Esophagus squamous epithelium (tissue), 4 donors: ENCODE results near the gene LRBA.

ENCODE experiments used
- POLR2A ChIP-seq, 4 donors: fragments of 450-650 bp; IDR thresholded peaks; one replicate each; pipeline ENCODE4 v1.6.1; 2017; ENCODE audit warnings: antibody characterized with exemption in 4 of 4, mild to moderate bottlenecking in 4 of 4, moderate library complexity in 3 of 4
- TF ChIP-seq, protein P1 (sequence below), 6 experiments: fragments of 450-650 bp in 4 of 6; fragments of 200-600 bp in 2 of 6; sonication (generic) in 2 of 6; IDR thresholded peaks; one replicate each; pipeline ENCODE4 v1.5.1; 2016 to 2019; ENCODE audit warnings: antibody characterized with exemption in 6 of 6, mild to moderate bottlenecking in 4 of 6, moderate library complexity in 4 of 6

DNA sequence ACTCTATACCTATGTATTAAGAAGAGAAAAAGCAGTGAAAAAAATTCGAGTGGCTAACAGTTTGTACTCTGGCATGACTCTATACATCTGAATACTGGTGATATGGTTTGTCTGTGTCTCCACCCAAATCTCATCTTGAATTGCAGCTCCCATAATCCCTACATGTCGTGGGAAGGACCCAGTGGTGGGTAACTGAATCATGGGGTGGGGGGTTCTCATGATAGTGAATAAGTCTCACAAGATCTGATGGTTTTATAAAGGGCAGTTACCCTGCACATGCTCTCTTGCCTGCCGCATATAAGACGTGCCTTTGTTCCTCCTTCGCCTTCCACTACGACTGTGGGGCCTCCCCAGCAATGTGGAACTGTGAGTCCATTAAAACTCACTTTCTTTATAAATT, 70.4 kb downstream of the LRBA start:
- TF ChIP-seq, protein P1, sequence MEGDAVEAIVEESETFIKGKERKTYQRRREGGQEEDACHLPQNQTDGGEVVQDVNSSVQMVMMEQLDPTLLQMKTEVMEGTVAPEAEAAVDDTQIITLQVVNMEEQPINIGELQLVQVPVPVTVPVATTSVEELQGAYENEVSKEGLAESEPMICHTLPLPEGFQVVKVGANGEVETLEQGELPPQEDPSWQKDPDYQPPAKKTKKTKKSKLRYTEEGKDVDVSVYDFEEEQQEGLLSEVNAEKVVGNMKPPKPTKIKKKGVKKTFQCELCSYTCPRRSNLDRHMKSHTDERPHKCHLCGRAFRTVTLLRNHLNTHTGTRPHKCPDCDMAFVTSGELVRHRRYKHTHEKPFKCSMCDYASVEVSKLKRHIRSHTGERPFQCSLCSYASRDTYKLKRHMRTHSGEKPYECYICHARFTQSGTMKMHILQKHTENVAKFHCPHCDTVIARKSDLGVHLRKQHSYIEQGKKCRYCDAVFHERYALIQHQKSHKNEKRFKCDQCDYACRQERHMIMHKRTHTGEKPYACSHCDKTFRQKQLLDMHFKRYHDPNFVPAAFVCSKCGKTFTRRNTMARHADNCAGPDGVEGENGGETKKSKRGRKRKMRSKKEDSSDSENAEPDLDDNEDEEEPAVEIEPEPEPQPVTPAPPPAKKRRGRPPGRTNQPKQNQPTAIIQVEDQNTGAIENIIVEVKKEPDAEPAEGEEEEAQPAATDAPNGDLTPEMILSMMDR (IDR thresholded peaks at IDR 0.05), result no peak
- TF ChIP-seq POLR2A (IDR thresholded peaks at IDR 0.05), result no peak
